Measurements from ENCODE around the gene TMEM87B. TPM values are rescaled to one million over a fixed set of nuclear protein-coding genes. Genes with fewer than 3 reads are reported as not detected.
"Not testable (repeated sequence)": the region's sequence is repeated elsewhere in the genome, so short reads cannot be mapped to it uniquely, and the experiment has no call there.

The TMEM87B gene
- total RNA-seq, 1 donor = 40.2 TPM

DNA sequence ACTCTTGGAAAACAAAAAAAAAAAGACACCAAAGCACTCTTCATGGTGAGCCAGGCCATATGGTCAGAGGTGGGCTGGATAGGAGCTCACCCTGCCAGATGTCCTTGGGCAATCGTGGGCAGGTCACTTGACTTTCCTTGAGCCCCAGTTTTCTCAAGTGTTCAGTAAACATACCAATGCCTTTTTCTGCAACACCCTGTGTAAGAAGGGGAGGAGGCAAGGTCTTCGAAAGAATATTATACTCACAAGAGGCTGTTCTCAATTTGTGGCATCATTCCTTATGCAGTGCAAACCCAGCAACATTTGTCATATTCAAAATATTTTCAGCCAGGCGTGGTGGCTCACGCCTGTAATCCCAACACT lies 22.9 kb upstream of the TMEM87B start:
- TF ChIP-seq, protein P1, sequence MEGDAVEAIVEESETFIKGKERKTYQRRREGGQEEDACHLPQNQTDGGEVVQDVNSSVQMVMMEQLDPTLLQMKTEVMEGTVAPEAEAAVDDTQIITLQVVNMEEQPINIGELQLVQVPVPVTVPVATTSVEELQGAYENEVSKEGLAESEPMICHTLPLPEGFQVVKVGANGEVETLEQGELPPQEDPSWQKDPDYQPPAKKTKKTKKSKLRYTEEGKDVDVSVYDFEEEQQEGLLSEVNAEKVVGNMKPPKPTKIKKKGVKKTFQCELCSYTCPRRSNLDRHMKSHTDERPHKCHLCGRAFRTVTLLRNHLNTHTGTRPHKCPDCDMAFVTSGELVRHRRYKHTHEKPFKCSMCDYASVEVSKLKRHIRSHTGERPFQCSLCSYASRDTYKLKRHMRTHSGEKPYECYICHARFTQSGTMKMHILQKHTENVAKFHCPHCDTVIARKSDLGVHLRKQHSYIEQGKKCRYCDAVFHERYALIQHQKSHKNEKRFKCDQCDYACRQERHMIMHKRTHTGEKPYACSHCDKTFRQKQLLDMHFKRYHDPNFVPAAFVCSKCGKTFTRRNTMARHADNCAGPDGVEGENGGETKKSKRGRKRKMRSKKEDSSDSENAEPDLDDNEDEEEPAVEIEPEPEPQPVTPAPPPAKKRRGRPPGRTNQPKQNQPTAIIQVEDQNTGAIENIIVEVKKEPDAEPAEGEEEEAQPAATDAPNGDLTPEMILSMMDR (IDR thresholded peaks at IDR 0.05; ENCODE audit: insufficient read depth, low read length) = no peak
- DNase-seq (ENCODE audit: low read depth) = peak; percentile 25
- no peak overlapping the region for H3K4me3 ChIP-seq (ENCODE audit: low read depth, low read length)

DNA sequence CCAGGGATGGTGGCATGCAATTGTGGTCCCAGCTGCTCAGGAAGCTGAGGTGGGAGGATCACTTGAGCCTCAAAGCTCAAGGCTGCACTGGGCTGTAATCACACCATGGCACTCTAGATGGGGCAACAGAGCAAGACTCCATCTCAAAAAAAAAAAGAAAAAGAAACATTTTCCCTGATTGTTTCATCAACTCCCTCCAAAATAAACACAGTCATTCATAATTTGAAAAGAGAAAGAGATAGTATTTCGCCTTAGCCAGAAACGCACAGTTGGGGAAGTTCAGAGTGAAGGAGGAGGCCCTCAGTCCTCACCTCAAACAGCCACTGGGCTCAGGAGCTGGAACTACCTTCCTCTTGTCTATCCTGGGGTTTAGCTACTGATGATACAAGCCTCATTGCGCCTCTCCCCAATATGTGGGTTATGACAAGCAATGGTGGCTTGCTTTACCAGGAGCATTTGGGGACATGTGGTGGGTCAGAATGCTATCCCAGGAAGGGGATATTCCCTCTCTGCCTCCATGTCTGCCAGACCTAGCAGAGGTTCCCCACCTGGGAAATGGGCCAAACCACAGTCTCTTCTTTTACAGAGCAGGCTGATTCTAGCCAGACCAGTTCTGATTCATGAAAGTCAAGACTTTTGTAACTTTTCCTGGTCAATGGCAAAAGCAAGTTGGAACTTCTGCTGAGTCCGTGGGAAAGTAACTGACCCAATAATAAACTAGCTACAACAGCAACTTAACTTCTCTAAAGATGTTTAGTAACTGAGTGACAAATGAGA lies 22.2 kb upstream of the TMEM87B start:
- TF ChIP-seq, protein P1 (IDR thresholded peaks at IDR 0.05; ENCODE audit: insufficient read depth, low read length) = peak; percentile 39
- H3K4me3 ChIP-seq (ENCODE audit: low read depth, low read length) = no peak overlapping the region
- peak; percentile 80 for DNase-seq (ENCODE audit: low read depth)

DNA sequence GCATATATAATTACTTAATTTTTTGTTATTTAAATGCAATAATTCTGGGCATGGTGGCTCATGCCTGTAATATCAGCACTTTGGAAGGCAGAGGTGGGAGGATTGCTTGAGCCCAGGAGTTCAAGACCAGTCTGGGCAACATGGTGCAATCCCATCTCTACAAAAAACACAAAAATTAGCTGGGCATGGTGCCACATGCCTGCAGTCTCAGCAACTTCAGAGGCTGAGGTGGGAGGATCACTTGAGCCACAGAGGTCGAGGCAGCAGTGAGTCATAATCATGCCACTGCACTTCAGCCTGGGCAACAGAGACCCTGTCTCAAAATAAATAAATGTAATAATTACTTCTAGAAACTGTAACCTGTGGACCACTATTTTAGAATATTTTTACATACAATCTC lies 21.5 kb upstream of the TMEM87B start:
- TF ChIP-seq, protein P1 (IDR thresholded peaks at IDR 0.05; ENCODE audit: insufficient read depth, low read length) = no peak
- peak; percentile 59 for DNase-seq (ENCODE audit: low read depth)
- H3K4me3 ChIP-seq (ENCODE audit: low read depth, low read length) = no peak overlapping the region

DNA sequence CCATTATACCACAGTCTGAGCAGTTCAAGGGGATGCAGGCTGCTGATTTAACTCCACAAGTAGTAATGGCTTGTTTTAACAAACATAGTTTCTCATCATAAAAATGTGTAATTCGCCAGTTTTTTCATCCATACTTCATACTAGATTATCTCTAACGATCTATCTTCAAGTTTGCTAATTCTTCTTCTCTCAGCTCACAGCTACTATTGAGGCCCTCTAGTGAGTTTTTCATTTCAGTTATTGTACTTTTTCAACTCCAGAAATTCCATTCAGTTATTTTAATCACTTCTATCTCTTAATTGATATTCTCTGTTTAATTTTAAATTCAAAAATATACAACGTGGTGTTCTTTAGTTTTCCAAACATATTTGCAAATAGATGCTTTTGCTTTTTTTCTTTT lies 20.1 kb upstream of the TMEM87B start:
- no peak overlapping the region for H3K4me3 ChIP-seq (ENCODE audit: low read depth, low read length)

DNA sequence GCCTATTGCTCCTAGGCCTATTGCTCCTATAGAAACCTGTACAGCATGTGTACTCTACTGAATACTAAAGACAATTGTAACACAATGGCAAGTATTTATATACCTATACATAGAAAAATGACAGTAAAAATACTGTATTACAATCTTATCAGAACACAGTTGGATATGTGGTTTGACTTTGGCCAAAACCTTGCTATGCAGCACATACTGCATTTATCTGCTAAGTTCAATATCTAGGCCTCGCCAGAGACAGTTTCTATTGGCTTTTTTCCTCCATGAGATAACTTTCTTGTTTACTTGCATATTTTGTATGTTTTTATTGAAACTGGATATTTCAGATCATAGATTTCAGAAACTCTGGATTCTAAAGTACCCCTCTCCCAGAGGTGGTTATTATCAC lies 19.3 kb upstream of the TMEM87B start:
- H3K4me3 ChIP-seq (ENCODE audit: low read depth, low read length) = no peak overlapping the region
- TF ChIP-seq, protein P1 (IDR thresholded peaks at IDR 0.05; ENCODE audit: insufficient read depth, low read length) = no peak
- DNase-seq (ENCODE audit: low read depth) = no peak

More for the DNA sequence above, 20.1 kb upstream of the TMEM87B start:
- no peak for DNase-seq (ENCODE audit: low read depth)
- TF ChIP-seq, protein P1 (IDR thresholded peaks at IDR 0.05; ENCODE audit: insufficient read depth, low read length) = no peak

DNA sequence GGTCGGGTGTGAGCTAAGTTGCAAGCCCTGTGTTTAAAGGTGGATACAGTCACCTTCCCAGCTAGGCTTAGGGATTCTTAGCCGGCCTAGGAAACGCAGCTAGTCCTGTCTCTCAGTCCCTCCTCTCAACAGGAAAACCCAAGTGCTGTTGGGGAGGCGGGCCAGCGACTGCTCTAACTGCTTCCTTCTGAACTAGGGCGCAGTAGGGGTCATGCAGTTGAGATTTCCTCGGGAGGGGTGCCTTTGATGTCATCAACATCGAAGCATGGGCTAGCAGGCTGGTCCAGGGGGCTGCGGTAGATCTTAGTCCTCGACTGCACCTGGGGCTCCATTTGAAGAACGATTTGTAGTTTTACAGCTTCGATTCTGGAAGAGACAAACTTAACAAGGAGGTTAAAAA lies 15.5 kb upstream of the TMEM87B start:
- H3K4me3 ChIP-seq (ENCODE audit: low read depth, low read length); DNase-seq (ENCODE audit: low read depth): not testable (repeated sequence)

DNA sequence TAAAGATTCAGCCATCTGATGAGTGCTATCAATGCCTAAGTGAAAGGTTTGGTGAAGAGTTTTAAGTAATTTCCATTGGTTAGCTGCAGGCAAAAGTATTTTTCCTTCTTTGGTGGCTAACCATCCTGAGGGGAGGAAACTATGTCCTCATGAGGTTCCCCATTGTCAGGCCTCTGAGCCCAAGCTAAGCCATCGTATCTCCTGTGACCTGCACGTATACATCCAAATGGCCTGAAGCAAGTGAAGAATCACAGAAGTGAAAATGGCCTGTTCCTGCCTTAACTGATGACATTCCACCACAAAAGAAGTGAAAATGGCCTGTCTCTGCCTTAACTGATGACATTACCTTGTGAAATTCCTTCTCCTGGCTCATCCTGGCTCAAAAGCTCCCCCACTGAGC lies 15.0 kb upstream of the TMEM87B start:
- H3K4me3 ChIP-seq (ENCODE audit: low read depth, low read length); DNase-seq (ENCODE audit: low read depth): not testable (repeated sequence)

DNA sequence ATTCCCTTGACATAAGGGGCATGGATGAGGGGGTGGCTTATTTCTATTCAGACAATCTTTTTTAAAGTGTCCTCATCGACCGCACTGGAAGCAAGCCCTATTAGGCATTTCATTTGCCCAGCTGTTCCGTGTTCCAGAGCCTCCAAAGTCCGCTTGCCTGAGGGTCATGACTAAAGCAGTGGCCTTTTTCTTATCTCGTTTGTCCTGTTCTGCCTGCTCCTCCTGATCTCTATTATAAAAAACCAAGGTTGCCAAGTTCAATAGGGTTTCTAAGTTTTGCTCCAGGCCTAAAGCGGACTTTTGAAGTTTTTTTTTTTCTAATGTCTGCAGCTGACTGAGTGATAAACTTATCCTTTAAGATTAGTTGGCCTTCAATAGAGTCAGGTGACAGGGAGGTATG lies 13.6 kb upstream of the TMEM87B start:
- DNase-seq (ENCODE audit: low read depth); H3K4me3 ChIP-seq (ENCODE audit: low read depth, low read length): not testable (repeated sequence)
